Osteoblast (primary cell): ENCODE results near the gene ARHGEF6. TPM values are rescaled to one million over a fixed set of nuclear protein-coding genes. Genes with fewer than 3 reads are reported as not detected.
A peak's percentile ranks its signal among the peaks of the same experiment; 100 is the strongest.

Experiments
- DNase-seq: peaks from one replicate; pipeline ENCODE4 v3.0.0; 2011; ENCODE audit warnings: low spot score, mixed read lengths; ENCODE audit not compliant: insufficient read length; ENCODE audit errors: missing footprints
- H2AFZ ChIP-seq: 2 replicates; pipeline ENCODE4 v1.6.0; 2011; ENCODE audit warnings: mild to moderate bottlenecking, low read length
- H3K27ac ChIP-seq: 2 replicates; pipeline ENCODE4 v1.5.1; 2011; ENCODE audit warnings: mild to moderate bottlenecking, low read depth, low read length, moderate library complexity
- H3K27me3 ChIP-seq: 2 replicates; pipeline ENCODE4 v1.6.0; 2012; ENCODE audit warnings: mild to moderate bottlenecking, control low read depth, inconsistent platforms, low read length, moderate library complexity; ENCODE audit not compliant: insufficient read depth
- H3K36me3 ChIP-seq: 2 replicates; pipeline ENCODE4 v1.5.1; 2011; ENCODE audit warnings: mild to moderate bottlenecking, low read length, control low read depth, moderate library complexity; ENCODE audit not compliant: insufficient read depth
- H3K4me1 ChIP-seq: 2 replicates; pipeline ENCODE4 v1.5.1; 2011; ENCODE audit warnings: mild to moderate bottlenecking, low read length, control low read depth, moderate library complexity; ENCODE audit not compliant: insufficient read depth
- H3K4me2 ChIP-seq: 2 replicates; pipeline ENCODE4 v1.6.0; 2011; ENCODE audit warnings: mild to moderate bottlenecking, low read length; ENCODE audit not compliant: insufficient read depth
- H3K4me3 ChIP-seq: fragments of 200-600 bp; sonication (generic); 3 replicates; pipeline ENCODE4 v1.5.1; 2012; ENCODE audit warnings: mild to moderate bottlenecking, low read length, inconsistent platforms; ENCODE audit not compliant: insufficient read depth
- H3K79me2 ChIP-seq: 2 replicates; pipeline ENCODE4 v1.6.0; 2012; ENCODE audit warnings: mild to moderate bottlenecking, low read length, control low read depth, inconsistent platforms; ENCODE audit not compliant: insufficient read depth
- H3K9me3 ChIP-seq: 2 replicates; pipeline ENCODE4 v1.5.1; 2011; ENCODE audit warnings: low read depth, low read length, control low read depth
- H4K20me1 ChIP-seq: 2 replicates; pipeline ENCODE4 v1.6.0; 2012; ENCODE audit warnings: mild to moderate bottlenecking, low read length, control low read depth; ENCODE audit not compliant: insufficient read depth
- total RNA-seq: library from RNA; depleted of rRNA; stranded (reverse); fragments of >200 nt; gene quantifications from 2 replicates; pipeline ENCODE4 v1.2.3, GENCODE V29; 2012
- TF ChIP-seq, protein P1 (sequence below): IDR thresholded peaks from 2 replicates; pipeline ENCODE4 v1.5.1; 2011; ENCODE audit warnings: mild to moderate bottlenecking, low read depth, low read length, moderate library complexity; ENCODE audit errors: extremely low read depth

ARHGEF6 gene
- total RNA-seq, 1 donor = 17.4 TPM

DNA sequence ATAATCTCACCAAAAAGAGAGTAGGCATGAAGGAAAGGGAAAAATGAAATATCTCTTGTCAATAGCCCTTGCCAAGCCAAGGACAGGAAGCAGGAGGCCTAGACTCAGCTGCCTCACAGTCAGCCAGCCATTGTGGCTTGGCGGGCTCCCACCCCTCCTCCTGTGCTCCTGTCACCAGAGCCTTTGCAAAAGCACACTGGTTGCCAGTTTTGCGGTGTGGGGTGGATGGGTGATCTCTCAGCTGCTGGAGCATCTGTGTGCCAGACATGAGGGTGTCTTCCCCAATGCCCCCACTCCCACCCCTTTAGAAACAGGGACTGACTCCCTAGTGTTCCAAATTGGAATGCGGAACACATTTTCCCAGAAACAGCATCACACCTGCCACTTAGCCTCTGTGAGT, 26.1 kb downstream of the ARHGEF6 start:
- H3K27ac ChIP-seq = no peak overlapping the region

DNA sequence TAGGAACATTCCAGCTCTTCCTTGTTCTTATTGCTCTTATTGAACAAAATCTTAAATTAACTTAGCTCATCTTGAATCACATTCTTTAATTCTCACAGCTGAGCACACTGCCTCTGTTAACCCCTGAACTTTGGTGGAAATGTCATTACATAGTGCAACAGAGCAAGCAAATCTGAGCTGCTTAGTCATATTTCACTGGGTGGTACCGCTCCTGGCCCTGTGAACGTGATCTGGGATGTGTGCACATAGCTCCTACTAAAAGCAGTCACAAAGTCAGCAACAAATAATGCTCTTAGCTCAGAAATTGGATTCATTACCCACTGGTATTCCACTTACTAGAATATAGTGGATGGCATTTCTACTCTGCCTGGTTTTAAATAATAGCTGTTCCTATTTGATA, 27.9 kb downstream of the ARHGEF6 start:
- Histone ChIP-seq H3K4me2 (no peak overlapping the region), H3K9me3 (no peaks in the 10 kb centered on the region), H3K36me3 (no peaks in the 10 kb centered on the region), H3K27ac (no peak overlapping the region), H3K4me3 (no peak overlapping the region), H2AFZ (no peak overlapping the region), H4K20me1 (no peaks in the 10 kb centered on the region), H3K27me3 (no peaks in the 10 kb centered on the region), H3K4me1 (peaks cover 4% of the 10 kb centered on the region), H3K79me2 (no peaks in the 10 kb centered on the region)
- TF ChIP-seq, protein P1, sequence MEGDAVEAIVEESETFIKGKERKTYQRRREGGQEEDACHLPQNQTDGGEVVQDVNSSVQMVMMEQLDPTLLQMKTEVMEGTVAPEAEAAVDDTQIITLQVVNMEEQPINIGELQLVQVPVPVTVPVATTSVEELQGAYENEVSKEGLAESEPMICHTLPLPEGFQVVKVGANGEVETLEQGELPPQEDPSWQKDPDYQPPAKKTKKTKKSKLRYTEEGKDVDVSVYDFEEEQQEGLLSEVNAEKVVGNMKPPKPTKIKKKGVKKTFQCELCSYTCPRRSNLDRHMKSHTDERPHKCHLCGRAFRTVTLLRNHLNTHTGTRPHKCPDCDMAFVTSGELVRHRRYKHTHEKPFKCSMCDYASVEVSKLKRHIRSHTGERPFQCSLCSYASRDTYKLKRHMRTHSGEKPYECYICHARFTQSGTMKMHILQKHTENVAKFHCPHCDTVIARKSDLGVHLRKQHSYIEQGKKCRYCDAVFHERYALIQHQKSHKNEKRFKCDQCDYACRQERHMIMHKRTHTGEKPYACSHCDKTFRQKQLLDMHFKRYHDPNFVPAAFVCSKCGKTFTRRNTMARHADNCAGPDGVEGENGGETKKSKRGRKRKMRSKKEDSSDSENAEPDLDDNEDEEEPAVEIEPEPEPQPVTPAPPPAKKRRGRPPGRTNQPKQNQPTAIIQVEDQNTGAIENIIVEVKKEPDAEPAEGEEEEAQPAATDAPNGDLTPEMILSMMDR = no peak
- DNase-seq = peak; percentile 30

More for the DNA sequence above, 26.1 kb downstream of the ARHGEF6 start:
- Histone ChIP-seq H3K4me1 (peaks cover 4% of the 10 kb centered on the region), H3K79me2 (no peaks in the 10 kb centered on the region), H4K20me1 (no peaks in the 10 kb centered on the region), H3K4me3 (no peak overlapping the region), H3K27me3 (no peaks in the 10 kb centered on the region), H3K36me3 (no peaks in the 10 kb centered on the region), H3K4me2 (no peak overlapping the region), H3K9me3 (no peaks in the 10 kb centered on the region), H2AFZ (no peak overlapping the region)
- DNase-seq = peak; percentile 27
- TF ChIP-seq, protein P1 = no peak

DNA sequence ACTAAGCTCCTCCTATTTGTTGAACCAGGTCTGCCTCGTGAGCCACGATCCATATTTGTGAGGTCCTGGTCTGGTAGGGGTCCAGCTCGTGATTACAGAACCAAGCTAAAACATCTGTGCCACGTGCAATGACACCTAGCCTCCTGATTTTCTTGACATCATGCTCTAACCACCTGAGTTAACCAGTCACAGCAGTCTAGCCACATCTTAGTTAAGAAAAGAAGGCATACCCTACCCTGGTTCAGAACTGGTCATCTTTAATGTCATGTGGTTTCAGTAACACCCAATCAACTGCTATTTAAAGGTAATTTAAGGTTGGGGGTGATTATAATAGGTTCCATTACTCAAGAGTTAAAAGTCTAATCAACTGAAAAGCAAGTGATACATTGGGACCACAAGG, 28.4 kb downstream of the ARHGEF6 start:
- TF ChIP-seq, protein P1 = no peak
- Histone ChIP-seq H3K9me3 (no peaks in the 10 kb centered on the region), H3K79me2 (no peaks in the 10 kb centered on the region), H3K4me3 (no peak overlapping the region), H3K4me1 (peaks cover 4% of the 10 kb centered on the region), H3K27ac (no peak overlapping the region), H4K20me1 (no peaks in the 10 kb centered on the region), H3K4me2 (no peak overlapping the region), H3K36me3 (no peaks in the 10 kb centered on the region), H3K27me3 (no peaks in the 10 kb centered on the region), H2AFZ (no peak overlapping the region)
- DNase-seq = no peak

DNA sequence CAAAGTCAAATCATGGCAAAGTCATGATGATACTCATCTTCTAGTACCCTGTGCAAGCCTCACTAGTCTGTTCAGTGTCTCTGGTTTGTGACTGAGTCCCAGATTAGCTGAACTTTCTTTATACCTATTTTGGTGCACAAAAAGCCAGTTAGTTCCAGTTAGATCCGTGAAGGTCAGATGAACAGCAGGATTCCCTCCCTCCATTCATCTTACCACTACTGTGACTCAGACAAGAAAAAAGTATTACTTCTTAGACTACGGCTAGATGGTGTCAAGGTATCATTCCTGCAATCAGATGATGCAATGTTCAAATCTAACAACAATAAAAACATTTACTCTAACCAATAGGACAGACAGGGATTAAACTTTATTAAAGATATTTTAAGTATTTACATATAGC, 30.4 kb downstream of the ARHGEF6 start:
- TF ChIP-seq, protein P1 = no peak
- H3K4me3 ChIP-seq = no peak overlapping the region

More for the DNA sequence above, 30.4 kb downstream of the ARHGEF6 start:
- no peaks in the 10 kb centered on the region for H4K20me1 ChIP-seq
- peaks cover 4% of the 10 kb centered on the region for H3K4me1 ChIP-seq
- no peaks in the 10 kb centered on the region for H3K79me2 ChIP-seq
- H3K27ac ChIP-seq = no peak overlapping the region
- H2AFZ ChIP-seq = no peak overlapping the region
- no peak overlapping the region for H3K4me2 ChIP-seq
- H3K27me3 ChIP-seq = no peaks in the 10 kb centered on the region
- H3K36me3 ChIP-seq = no peaks in the 10 kb centered on the region
- no peak for DNase-seq
- no peaks in the 10 kb centered on the region for H3K9me3 ChIP-seq
